Fibroblast of lung (primary cell): ENCODE results near the gene MAGEC3. TPM values are rescaled to one million over a fixed set of nuclear protein-coding genes. Genes with fewer than 3 reads are reported as not detected.

Source experiments
- DNase-seq, 2 donors: peaks; one replicate each; pipeline versions ENCODE4 v3.0.0 to v3.0.0-alpha.2; 2010; ENCODE audit warnings: low read depth in 2 of 2
- H2AFZ ChIP-seq: 2 replicates; pipeline ENCODE4 v1.5.1; 2012; ENCODE audit warnings: low read length, control low read depth, inconsistent platforms
- H3K27ac ChIP-seq: 2 replicates; pipeline ENCODE4 v1.5.1; 2011; ENCODE audit warnings: low read length, control low read depth; ENCODE audit not compliant: insufficient read depth
- H3K27me3 ChIP-seq: 2 replicates; pipeline ENCODE4 v1.5.1; 2011; ENCODE audit warnings: mild to moderate bottlenecking, low read length; ENCODE audit not compliant: control insufficient read depth, insufficient read depth
- H3K36me3 ChIP-seq: 2 replicates; pipeline ENCODE4 v1.5.1; 2011; ENCODE audit warnings: low read length; ENCODE audit not compliant: control insufficient read depth, insufficient read depth
- H3K4me1 ChIP-seq: 2 replicates; pipeline ENCODE4 v1.5.1; 2011; ENCODE audit warnings: low read length; ENCODE audit not compliant: control insufficient read depth, insufficient read depth; ENCODE audit errors: extremely low read depth
- H3K4me2 ChIP-seq: 2 replicates; pipeline ENCODE4 v1.5.1; 2011; ENCODE audit warnings: low read length, control low read depth; ENCODE audit not compliant: insufficient read depth; ENCODE audit errors: extremely low read depth
- H3K4me3 ChIP-seq, 4 experiments: fragments of 200-600 bp in 1 of 4; sonication (generic) in 1 of 4; replicated peaks in 1 of 4; 2 replicates each; pipeline ENCODE4 v1.5.1; 2011 to 2016; ENCODE audit warnings: low read length in 4 of 4, low read depth in 3 of 4, mild to moderate bottlenecking in 3 of 4, control low read depth in 2 of 4, inconsistent platforms in 1 of 4, mixed read lengths in 1 of 4; ENCODE audit not compliant: insufficient read depth in 1 of 4; ENCODE audit errors: control extremely low read depth in 1 of 4
- H3K79me2 ChIP-seq: 2 replicates; pipeline ENCODE4 v1.5.1; 2012; ENCODE audit warnings: mild to moderate bottlenecking, low read length, inconsistent platforms; ENCODE audit not compliant: control insufficient read depth, insufficient read depth
- H3K9ac ChIP-seq: 2 replicates; pipeline ENCODE4 v1.5.1; 2011; ENCODE audit warnings: mild to moderate bottlenecking, low read length, control low read depth; ENCODE audit not compliant: insufficient read depth
- H3K9me3 ChIP-seq: 2 replicates; pipeline ENCODE4 v1.5.1; 2012; ENCODE audit warnings: low read depth, low read length; ENCODE audit not compliant: control insufficient read depth, insufficient read depth
- H4K20me1 ChIP-seq: 2 replicates; pipeline ENCODE4 v1.5.1; 2011; ENCODE audit warnings: low read length; ENCODE audit not compliant: control insufficient read depth, insufficient read depth; ENCODE audit errors: extremely low read depth
- CTCF ChIP-seq, 2 donors: IDR thresholded peaks in 1 of 2; conservative IDR thresholded peaks in 1 of 2; 1 replicate in 1 of 2; 2 replicates in 1 of 2; pipeline ENCODE4 v1.5.1; 2011 to 2012; ENCODE audit warnings: low read length in 2 of 2, control low read depth in 1 of 2, inconsistent platforms in 1 of 2, low read depth in 1 of 2, mild to moderate bottlenecking in 1 of 2
- EZH2 ChIP-seq: IDR thresholded peaks from 2 replicates; pipeline ENCODE4 v1.5.1; 2012; ENCODE audit warnings: low read length, control low read depth, mild to moderate bottlenecking; ENCODE audit errors: missing control alignments
- polyA plus RNA-seq, 2 donors: library from polyadenylated mRNA; depleted of rRNA in 1 of 2; stranded (reverse) in 1 of 2; unstranded in 1 of 2; fragments of >200 nt; gene quantifications; 2 replicates each; pipeline ENCODE4 v1.2.1, GENCODE V29; 2011 to 2012; ENCODE audit warnings: missing spikeins in 1 of 2
- total RNA-seq: library from RNA; depleted of rRNA; stranded (reverse); fragments of >200 nt; gene quantifications from 2 replicates; pipeline ENCODE4 v1.2.1, GENCODE V29; 2014

Gene MAGEC3
- total and polyA plus RNA-seq, 2 donors (not counting 1 experiment from before 2014, with no cell fraction given) = not detected

- no peaks in the 10 kb centered on the region for H3K4me1 ChIP-seq
- H3K4me2 ChIP-seq = no peak within 1 kb of the TSS
- DNase-seq = no peak
Observed at GRCh38 chrX:141903400-141904155, 65.5 kb downstream of the MAGEC3 start, which contains the start of gene MAGEC1. MAGEC1 (plus strand) TSS chrX:141903894; CDS start chrX:141905073, 1,179 bp downstream.

GRCh38 chrX:141904262-141904661, 66.1 kb downstream of the MAGEC3 start:
- no peak for DNase-seq
- no peak overlapping the region for H3K27ac ChIP-seq
- H3K9ac ChIP-seq = no peak overlapping the region

More at GRCh38 chrX:141903400-141904155, 65.5 kb downstream of the MAGEC3 start, which contains the start of gene MAGEC1:
- Histone ChIP-seq H3K9ac (no peak within 1 kb of the TSS), H2AFZ (no peak within 1 kb of the TSS), H3K79me2 (no peaks in the 10 kb centered on the region), H4K20me1 (no peaks in the 10 kb centered on the region), H3K36me3 (no peaks in the 10 kb centered on the region), H3K27me3 (no peaks in the 10 kb centered on the region), H3K9me3 (no peaks in the 10 kb centered on the region), H3K27ac (no peak within 1 kb of the TSS), H3K4me3 (no peak within 1 kb of the TSS)
- TF ChIP-seq EZH2 (no peak), CTCF (conservative IDR thresholded peaks at IDR 0.05 in 1 of 2, IDR thresholded peaks at IDR 0.05 in 1 of 2; ENCODE audit: low read depth in 1 of 2, low read length in 2 of 2) (no peak)

GRCh38 chrX:141917801-141918200, 79.7 kb downstream of the MAGEC3 start:
- H3K36me3 ChIP-seq = no peaks in the 10 kb centered on the region
- no peak for DNase-seq
- H3K79me2 ChIP-seq = no peaks in the 10 kb centered on the region
- no peak overlapping the region for H3K4me3 ChIP-seq
- no peaks in the 10 kb centered on the region for H4K20me1 ChIP-seq
- H3K9ac ChIP-seq = no peak overlapping the region
- no peak overlapping the region for H2AFZ ChIP-seq
- H3K4me1 ChIP-seq = no peaks in the 10 kb centered on the region
- no peak overlapping the region for H3K27ac ChIP-seq
- no peaks in the 10 kb centered on the region for H3K9me3 ChIP-seq
- H3K4me2 ChIP-seq = no peak overlapping the region
- H3K27me3 ChIP-seq = no peaks in the 10 kb centered on the region
- TF ChIP-seq CTCF (conservative IDR thresholded peaks at IDR 0.05 in 1 of 2, IDR thresholded peaks at IDR 0.05 in 1 of 2; ENCODE audit: low read depth in 1 of 2, low read length in 2 of 2) = no peak
- TF ChIP-seq EZH2 = no peak

More at GRCh38 chrX:141904262-141904661, 66.1 kb downstream of the MAGEC3 start:
- no peaks in the 10 kb centered on the region for H3K79me2 ChIP-seq
- no peak for TF ChIP-seq CTCF (conservative IDR thresholded peaks at IDR 0.05 in 1 of 2, IDR thresholded peaks at IDR 0.05 in 1 of 2; ENCODE audit: low read depth in 1 of 2, low read length in 2 of 2)
- no peak for TF ChIP-seq EZH2
- H3K4me3 ChIP-seq = no peak overlapping the region
- no peak overlapping the region for H3K4me2 ChIP-seq
- no peaks in the 10 kb centered on the region for H3K4me1 ChIP-seq
- H3K36me3 ChIP-seq = no peaks in the 10 kb centered on the region
- no peak overlapping the region for H2AFZ ChIP-seq
- H4K20me1 ChIP-seq = no peaks in the 10 kb centered on the region
- no peaks in the 10 kb centered on the region for H3K27me3 ChIP-seq
- H3K9me3 ChIP-seq = no peaks in the 10 kb centered on the region
